IMR-90 (cell line): ENCODE measurements around the gene FCHO1. TPM values are rescaled to one million over a fixed set of nuclear protein-coding genes. Genes with fewer than 3 reads are reported as not detected.

ENCODE experiments used
- ATAC-seq: fragments of 200-7000 bp; cut with Tn5 transposase; 2 replicates; pipeline ENCODE4 v1.9.1; 2020; ENCODE audit warnings: low read depth, mild to moderate bottlenecking, moderate library complexity
- BruUV-seq: library from RNA; stranded (reverse); fragments of 400-500 nt; replicated peaks from 2 replicates; lab custom pipeline; 2021; lab: Mats Ljungman, UMichigan
- CTCF ChIA-PET: fragments of 300-600 bp; formaldehyde crosslinking; extraction: SDS; loops from one replicate; lab custom pipeline; 2021; ENCODE audit warnings: antibody characterized with exemption; lab: Yijun Ruan, JAX
- POLR2A ChIA-PET: fragments of 300-600 bp; sonication (Branson Sonifier 250); formaldehyde crosslinking; loops from one replicate; lab custom pipeline; 2022; ENCODE audit warnings: antibody characterized with exemption; ENCODE audit not compliant: unreplicated experiment; lab: Charles Lee
- DNase-seq: peaks from one replicate; pipeline ENCODE4 v3.0.0; 2013
- H2AFZ ChIP-seq: replicated peaks from 2 replicates; pipeline ENCODE3; 2013; ENCODE audit warnings: low read length, mild to moderate bottlenecking; ENCODE audit not compliant: poor library complexity
- H2AK5ac ChIP-seq: 2 replicates; pipeline ENCODE4 v1.6.1; 2013; ENCODE audit warnings: low read depth, low read length, inconsistent platforms
- H2AK9ac ChIP-seq: replicated peaks from 2 replicates; pipeline ENCODE3; 2013; ENCODE audit warnings: mild to moderate bottlenecking, low read depth, low read length, moderate library complexity; ENCODE audit not compliant: poor library complexity
- H2BK120ac ChIP-seq: 2 replicates; pipeline ENCODE4 v1.6.1; 2013; ENCODE audit warnings: low read depth, low read length, inconsistent platforms
- H2BK15ac ChIP-seq: 3 replicates; pipeline ENCODE4 v1.6.1; 2013; ENCODE audit warnings: low read depth, low read length, inconsistent platforms
- H2BK20ac ChIP-seq: 2 replicates; pipeline ENCODE4 v1.6.1; 2013; ENCODE audit warnings: low read depth, mild to moderate bottlenecking, inconsistent platforms, low read length, moderate library complexity
- H2BK5ac ChIP-seq: 2 replicates; pipeline ENCODE4 v1.6.1; 2013; ENCODE audit warnings: mild to moderate bottlenecking, low read depth, low read length, inconsistent platforms; ENCODE audit not compliant: poor library complexity, severe bottlenecking
- H3K14ac ChIP-seq: replicated peaks from 2 replicates; pipeline ENCODE4 v1.6.1; 2013; ENCODE audit warnings: low read depth, low read length, inconsistent platforms
- H3K18ac ChIP-seq: 2 replicates; pipeline ENCODE4 v1.6.1; 2013; ENCODE audit warnings: low read depth, low read length, control low read depth
- H3K23ac ChIP-seq: 2 replicates; pipeline ENCODE4 v1.6.1; 2013; ENCODE audit warnings: low read depth, low read length, inconsistent platforms
- H3K27ac ChIP-seq: 2 replicates; pipeline ENCODE4 v1.5.1; 2013; ENCODE audit warnings: mild to moderate bottlenecking, control low read depth, low read length; ENCODE audit not compliant: insufficient read depth
- H3K27me3 ChIP-seq: 2 replicates; pipeline ENCODE4 v1.6.1; 2013; ENCODE audit warnings: low read length; ENCODE audit not compliant: control insufficient read depth, insufficient read depth
- H3K36me3 ChIP-seq: 2 replicates; pipeline ENCODE4 v1.6.1; 2013; ENCODE audit warnings: low read length, mixed read lengths; ENCODE audit not compliant: control insufficient read depth, insufficient read depth
- H3K4ac ChIP-seq: 2 replicates; pipeline ENCODE4 v1.6.1; 2013; ENCODE audit warnings: low read depth, low read length, inconsistent platforms
- H3K4me1 ChIP-seq: 2 replicates; pipeline ENCODE4 v1.6.1; 2013; ENCODE audit warnings: low read length, mixed read lengths; ENCODE audit not compliant: control insufficient read depth, insufficient read depth
- H3K4me2 ChIP-seq: 2 replicates; pipeline ENCODE4 v1.6.1; 2013; ENCODE audit warnings: low read depth, mild to moderate bottlenecking, control low read depth, low read length, moderate library complexity
- H3K4me3 ChIP-seq: 2 replicates; pipeline ENCODE4 v1.5.1; 2013; ENCODE audit warnings: low read depth, mild to moderate bottlenecking, control low read depth, low read length, moderate library complexity; ENCODE audit not compliant: insufficient read depth
- H3K56ac ChIP-seq: 2 replicates; pipeline ENCODE4 v1.6.1; 2013; ENCODE audit warnings: low read length, inconsistent platforms; ENCODE audit not compliant: insufficient read depth; ENCODE audit errors: extremely low read depth
- H3K79me1 ChIP-seq, 2 experiments: 2 replicates each; pipeline ENCODE4 v1.6.1; 2013; ENCODE audit warnings: low read length in 2 of 2, inconsistent platforms in 1 of 2, low read depth in 1 of 2
- H3K9ac ChIP-seq: 2 replicates; pipeline ENCODE4 v1.6.1; 2013; ENCODE audit warnings: low read depth, low read length, control low read depth
- H3K9me1 ChIP-seq: 2 replicates; pipeline ENCODE4 v1.6.1; 2013; ENCODE audit warnings: low read length, inconsistent platforms; ENCODE audit not compliant: insufficient read depth
- H3K9me3 ChIP-seq: 2 replicates; pipeline ENCODE4 v1.6.1; 2013; ENCODE audit warnings: low read length; ENCODE audit not compliant: control insufficient read depth, insufficient read depth
- H4K20me1 ChIP-seq: 2 replicates; pipeline ENCODE4 v1.6.1; 2013; ENCODE audit warnings: low read length, inconsistent platforms; ENCODE audit not compliant: insufficient read depth
- H4K5ac ChIP-seq: 2 replicates; pipeline ENCODE4 v1.6.1; 2013; ENCODE audit warnings: mild to moderate bottlenecking, low read depth, low read length, control low read depth
- H4K8ac ChIP-seq, 2 experiments: 2 replicates each; pipeline ENCODE4 v1.6.1; 2013; ENCODE audit warnings: low read depth in 2 of 2, low read length in 2 of 2, control low read depth in 1 of 2, inconsistent platforms in 1 of 2
- H4K91ac ChIP-seq: 2 replicates; pipeline ENCODE4 v1.6.1; 2013; ENCODE audit warnings: low read depth, low read length, inconsistent platforms; ENCODE audit not compliant: insufficient read depth
- CTCF ChIP-seq: conservative IDR thresholded peaks from 2 replicates; pipeline ENCODE4 v1.5.1; 2012; ENCODE audit warnings: mild to moderate bottlenecking, low read depth, low read length, improper control_type of control experiment
- USF2 ChIP-seq: fragments of 150-350 bp; IDR thresholded peaks from 2 replicates; pipeline ENCODE4 v1.6.1; 2017; ENCODE audit warnings: mild to moderate bottlenecking, antibody characterized with exemption, low read length, low read depth
- WGBS, 2 experiments: methylation state at CpG; one replicate each; pipeline versions ENCODE4 v1.1.5 to v1.1.7; 2013; ENCODE audit warnings: missing lambda C conversion rate in 2 of 2; ENCODE audit not compliant: insufficient read length in 1 of 2; ENCODE audit errors: extremely low coverage in 2 of 2; 5-methylcytosine and 5-hydroxymethylcytosine counted together
- dilution Hi-C: fragments of 300-500 bp; cut with HindIII; formaldehyde crosslinking; loops from one replicate; pipeline ENCODE4 v1.14.3; 2018; ENCODE audit warnings: low sequenced_read_pairs; ENCODE audit not compliant: unreplicated experiment
- in situ Hi-C: fragments of 300-500 bp; cut with MboI; formaldehyde crosslinking; loops from 3 replicates; pipeline ENCODE4 v1.14.3; 2019; ENCODE audit warnings: low sequenced_read_pairs, inconsistent platforms, mixed read lengths
- intact Hi-C: fragments of 100-400 bp; cut with micrococcal nuclease; formaldehyde crosslinking; loops from 2 replicates; pipeline ENCODE4 v1.10.0; 2022
- polyA plus RNA-seq, 3 experiments: library from polyadenylated mRNA; depleted of rRNA; stranded (reverse); fragments of >200 nt; gene quantifications; 2 replicates each; pipeline ENCODE4 v1.2.3, GENCODE V29; 2012; ENCODE audit warnings: low replicate concordance in 1 of 3
- total RNA-seq: library from RNA; depleted of rRNA; stranded (reverse); fragments of >200 nt; gene quantifications from 2 replicates; pipeline ENCODE4 v1.2.3, GENCODE V29; 2012

The FCHO1 gene
- total and polyA plus RNA-seq, 2 of the 4 experiments (the other 2 are of a cell fraction): 0.18 to 1.0 TPM

- no peak overlapping the region for H3K4me3 ChIP-seq
- H2AK9ac ChIP-seq: no peak overlapping the region
- TF ChIP-seq USF2: no peak
- TF ChIP-seq CTCF: peak; percentile 11; the same call in 1 of the 2 replicates
- CTCF ChIA-PET: no interaction called here
- H3K79me1 ChIP-seq: no peaks in the 10 kb centered on the region
- no CpG with 5 or more reads among the region's 27 CpGs for WGBS, 2 experiments
- peaks cover 52% of the 10 kb centered on the region for H3K27me3 ChIP-seq
- no peaks in the 10 kb centered on the region for H3K36me3 ChIP-seq
- H3K9ac ChIP-seq: no peak overlapping the region
- dilution Hi-C loops (no loop called here), intact Hi-C loops (no loop called here), in situ Hi-C loops (no loop called here)
- no peak overlapping the region for H3K4ac ChIP-seq
- POLR2A ChIA-PET: no interaction called here
- H4K91ac ChIP-seq: no peak overlapping the region
- BruUV-seq: no TSS peak
- no peaks in the 10 kb centered on the region for H4K20me1 ChIP-seq
- H3K23ac ChIP-seq: no peak overlapping the region
- H4K8ac ChIP-seq: no peak overlapping the region
- no peak overlapping the region for H3K14ac ChIP-seq
- no peaks in the 10 kb centered on the region for H3K9me3 ChIP-seq
- H3K56ac ChIP-seq: no peak overlapping the region
- DNase-seq: no peak
- H2BK20ac ChIP-seq: no peak overlapping the region
- H3K18ac ChIP-seq: no peak overlapping the region
- H3K9me1 ChIP-seq: no peaks in the 10 kb centered on the region
- H3K4me1 ChIP-seq: peaks cover 2% of the 10 kb centered on the region; the same call in 1 of the 2 replicates
- H2BK5ac ChIP-seq: no peak overlapping the region
- H2AFZ ChIP-seq: no peak overlapping the region
- ATAC-seq: no peak
- no peak overlapping the region for H3K4me2 ChIP-seq
- no peak overlapping the region for H2BK15ac ChIP-seq
- no peak overlapping the region for H2BK120ac ChIP-seq
- H3K27ac ChIP-seq: no peak overlapping the region
- no peak overlapping the region for H2AK5ac ChIP-seq
- H4K5ac ChIP-seq: no peak overlapping the region
These were observed 83.3 kb downstream of the FCHO1 start for GRCh38 chr19:17834350-17835181.
